Ovary (tissue), 3 donors: ENCODE measurements around the gene LRCH4.

Experiments
- CTCF ChIP-seq, 3 donors: fragments of 450-650 bp in 2 of 3; fragments of 200-600 bp in 1 of 3; IDR thresholded peaks; one replicate each; pipeline versions ENCODE4 v1.5.1 to v1.8.0; 2016 to 2022; ENCODE audit warnings: antibody characterized with exemption in 3 of 3, mild to moderate bottlenecking in 1 of 3
- EP300 ChIP-seq: sonication (generic); formaldehyde crosslinking; IDR thresholded peaks from one replicate; pipeline ENCODE4 v1.6.1; 2017; ENCODE audit warnings: antibody characterized with exemption
- POLR2A ChIP-seq: fragments of 450-650 bp; IDR thresholded peaks from one replicate; pipeline ENCODE4 v1.6.1; 2017; ENCODE audit warnings: antibody characterized with exemption, mild to moderate bottlenecking, moderate library complexity
- donor health status: DM: no; HTN: no; CAD: no.

- peak; percentile 79 to 90 (median 87) for TF ChIP-seq CTCF (IDR thresholded peaks at IDR 0.05)
- no peak for TF ChIP-seq POLR2A
- no peak for TF ChIP-seq EP300
Observed at GRCh38 chr7:100563809-100564400, 22.0 kb downstream of the LRCH4 start.
